GM23338 (cell line): Measurements from ENCODE around the gene APOL3. TPM values are rescaled to one million over a fixed set of nuclear protein-coding genes. Genes with fewer than 3 reads are reported as not detected.

Experiments used
- ATAC-seq: fragments of 200-7000 bp; cut with Tn5 transposase; 3 replicates; pipeline ENCODE4 v1.9.1; 2020
- DNase-seq: peaks from one replicate; pipeline ENCODE4 v3.0.0-alpha.2; 2015; ENCODE audit warnings: low spot score
- H2AFZ ChIP-seq: fragments of 200-600 bp; sonication (generic); 2 replicates; pipeline ENCODE4 v1.8.0; 2016; ENCODE audit warnings: antibody characterized with exemption, mild to moderate bottlenecking, moderate library complexity
- H3F3A ChIP-seq: fragments of 200-600 bp; sonication (generic); replicated peaks from 2 replicates; pipeline ENCODE4 v1.8.0; 2017; ENCODE audit warnings: antibody characterized with exemption, mixed run types, low read depth
- H3K27ac ChIP-seq: fragments of 200-600 bp; sonication (generic); 2 replicates; pipeline ENCODE4 v1.6.1; 2016; ENCODE audit warnings: low read depth
- H3K27me3 ChIP-seq: fragments of 200-600 bp; sonication (generic); 2 replicates; pipeline ENCODE4 v1.8.0; 2016; ENCODE audit warnings: mild to moderate bottlenecking, mixed run types, moderate library complexity; ENCODE audit not compliant: insufficient read depth
- H3K36me3 ChIP-seq: fragments of 200-600 bp; sonication (generic); 2 replicates; pipeline ENCODE4 v1.8.0; 2016; ENCODE audit warnings: mild to moderate bottlenecking; ENCODE audit not compliant: insufficient read depth
- H3K4me1 ChIP-seq: fragments of 200-600 bp; sonication (generic); 2 replicates; pipeline ENCODE4 v1.8.0; 2016; ENCODE audit warnings: mild to moderate bottlenecking, moderate library complexity; ENCODE audit not compliant: insufficient read depth
- H3K4me2 ChIP-seq: fragments of 200-600 bp; sonication (generic); 2 replicates; pipeline ENCODE4 v1.7.1; 2017; ENCODE audit warnings: mixed run types
- H3K4me3 ChIP-seq: fragments of 200-600 bp; sonication (generic); 2 replicates; pipeline ENCODE4 v1.6.1; 2016; ENCODE audit warnings: mixed run types
- H3K79me2 ChIP-seq: fragments of 200-600 bp; sonication (generic); replicated peaks from 2 replicates; pipeline ENCODE4 v1.8.0; 2017; ENCODE audit warnings: mild to moderate bottlenecking; ENCODE audit not compliant: insufficient read depth
- H3K9me2 ChIP-seq: fragments of 200-600 bp; sonication (generic); 2 replicates; pipeline ENCODE4 v1.8.0; 2017; ENCODE audit not compliant: insufficient read depth
- H4K20me1 ChIP-seq: fragments of 200-600 bp; sonication (generic); replicated peaks from 2 replicates; pipeline ENCODE4 v1.8.0; 2017; ENCODE audit warnings: mild to moderate bottlenecking; ENCODE audit not compliant: insufficient read depth
- H3K27ac Mint-ChIP-seq: 2 replicates; pipeline ENCODE4 v1.8.0; 2020; ENCODE audit warnings: inconsistent platforms, mild to moderate bottlenecking, moderate library complexity, mixed read lengths
- H3K27me3 Mint-ChIP-seq: 3 replicates; pipeline ENCODE4 v1.8.0; 2022; ENCODE audit warnings: low read depth, mild to moderate bottlenecking, moderate library complexity, mixed read lengths, inconsistent platforms; ENCODE audit not compliant: insufficient read depth, poor library complexity
- H3K36me3 Mint-ChIP-seq: 3 replicates; pipeline ENCODE4 v1.8.0; 2021; ENCODE audit warnings: low read depth, mild to moderate bottlenecking, inconsistent platforms, moderate library complexity, mixed read lengths
- H3K4me1 Mint-ChIP-seq: 3 replicates; pipeline ENCODE4 v1.8.0; 2020; ENCODE audit warnings: mild to moderate bottlenecking, inconsistent platforms, mixed read lengths
- H3K4me3 Mint-ChIP-seq: 3 replicates; pipeline ENCODE4 v1.8.0; 2021; ENCODE audit warnings: moderate library complexity, mild to moderate bottlenecking, inconsistent platforms, mixed read lengths
- H3K9me3 Mint-ChIP-seq: 3 replicates; pipeline ENCODE4 v1.8.0; 2020; ENCODE audit warnings: moderate library complexity, mild to moderate bottlenecking, inconsistent platforms, mixed read lengths
- CREB1 ChIP-seq: fragments of 250-450 bp; sonication (Bioruptor Pico); IDR thresholded peaks from 2 replicates; pipeline ENCODE4 v1.5.0; 2020; ENCODE audit warnings: low read depth, mild to moderate bottlenecking, moderate library complexity
- EZH2phosphoT487 ChIP-seq: fragments of 200-600 bp; sonication (generic); IDR thresholded peaks from one replicate; pipeline ENCODE4 v1.8.1; 2018; ENCODE audit warnings: antibody characterized with exemption; ENCODE audit not compliant: unreplicated experiment
- JUNB ChIP-seq: IDR thresholded peaks from one replicate; pipeline ENCODE4 v1.6.1; 2016; ENCODE audit warnings: antibody characterized with exemption; ENCODE audit not compliant: unreplicated experiment
- POLR2AphosphoS5 ChIP-seq: IDR thresholded peaks from 2 replicates; pipeline ENCODE4 v1.6.1; 2016; ENCODE audit warnings: antibody characterized with exemption, low read depth
- STAT1 ChIP-seq: IDR thresholded peaks from one replicate; pipeline ENCODE4 v1.6.1; 2016; ENCODE audit warnings: antibody characterized with exemption; ENCODE audit not compliant: unreplicated experiment
- ZNF114 ChIP-seq: fragments of 250-450 bp; sonication (Bioruptor Pico); IDR thresholded peaks from 2 replicates; pipeline ENCODE4 v1.5.0; 2020; ENCODE audit warnings: mild to moderate bottlenecking, moderate library complexity
- ZNF331 ChIP-seq: fragments of 250-450 bp; sonication (Bioruptor Pico); IDR thresholded peaks from 2 replicates; pipeline ENCODE4 v1.5.0; 2020; ENCODE audit warnings: low read depth, mild to moderate bottlenecking, moderate library complexity
- polyA plus RNA-seq: library from polyadenylated mRNA; unstranded; fragments of >200 nt; fragmentation: Nextera tagmentation; extraction: Ambion mirVana; gene quantifications from 2 replicates; pipeline ENCODE4 v1.2.1, GENCODE V29; 2016
- total RNA-seq: library from RNA; depleted of rRNA; stranded (reverse); fragments of >200 nt; shearing (Covaris generic); gene quantifications from 2 replicates; pipeline ENCODE4 v1.2.3, GENCODE V29; 2014
- TF ChIP-seq, protein P1 (sequence below): IDR thresholded peaks from one replicate; pipeline ENCODE4 v1.6.1; 2018; ENCODE audit warnings: antibody characterized with exemption; ENCODE audit not compliant: unreplicated experiment
- TF ChIP-seq, protein P2 (sequence below): IDR thresholded peaks from 2 replicates; pipeline ENCODE4 v1.6.1; 2016; ENCODE audit warnings: antibody characterized with exemption
- TF ChIP-seq, protein P3 (sequence below): fragments of 250-450 bp; sonication (Bioruptor Pico); IDR thresholded peaks from 2 replicates; pipeline ENCODE4 v1.5.0; 2020; ENCODE audit warnings: mild to moderate bottlenecking, moderate library complexity

The APOL3 gene
- total and polyA plus RNA-seq, 2 experiments from 2014 or later = not detected

DNA sequence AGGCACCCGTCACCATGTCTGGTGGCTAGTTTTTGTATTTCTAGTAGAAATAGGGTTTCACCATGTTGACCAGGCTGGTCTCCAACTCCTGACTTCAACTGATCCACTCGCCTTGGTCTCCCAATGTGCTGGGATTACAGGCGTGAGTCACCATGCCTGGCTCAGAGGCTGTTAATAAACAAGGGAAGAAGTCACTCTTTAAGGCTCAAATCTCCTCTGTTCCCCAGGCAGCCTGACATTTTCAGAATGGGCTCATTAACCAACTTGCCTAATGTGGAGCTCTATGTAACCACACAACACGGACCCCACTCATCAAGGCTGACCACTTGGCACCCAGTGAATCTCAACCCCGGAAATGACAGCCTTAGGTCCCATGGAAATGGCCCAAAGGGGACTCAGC lies 24.1 kb downstream of the APOL3 start (continued):
- TF ChIP-seq, protein P1, sequence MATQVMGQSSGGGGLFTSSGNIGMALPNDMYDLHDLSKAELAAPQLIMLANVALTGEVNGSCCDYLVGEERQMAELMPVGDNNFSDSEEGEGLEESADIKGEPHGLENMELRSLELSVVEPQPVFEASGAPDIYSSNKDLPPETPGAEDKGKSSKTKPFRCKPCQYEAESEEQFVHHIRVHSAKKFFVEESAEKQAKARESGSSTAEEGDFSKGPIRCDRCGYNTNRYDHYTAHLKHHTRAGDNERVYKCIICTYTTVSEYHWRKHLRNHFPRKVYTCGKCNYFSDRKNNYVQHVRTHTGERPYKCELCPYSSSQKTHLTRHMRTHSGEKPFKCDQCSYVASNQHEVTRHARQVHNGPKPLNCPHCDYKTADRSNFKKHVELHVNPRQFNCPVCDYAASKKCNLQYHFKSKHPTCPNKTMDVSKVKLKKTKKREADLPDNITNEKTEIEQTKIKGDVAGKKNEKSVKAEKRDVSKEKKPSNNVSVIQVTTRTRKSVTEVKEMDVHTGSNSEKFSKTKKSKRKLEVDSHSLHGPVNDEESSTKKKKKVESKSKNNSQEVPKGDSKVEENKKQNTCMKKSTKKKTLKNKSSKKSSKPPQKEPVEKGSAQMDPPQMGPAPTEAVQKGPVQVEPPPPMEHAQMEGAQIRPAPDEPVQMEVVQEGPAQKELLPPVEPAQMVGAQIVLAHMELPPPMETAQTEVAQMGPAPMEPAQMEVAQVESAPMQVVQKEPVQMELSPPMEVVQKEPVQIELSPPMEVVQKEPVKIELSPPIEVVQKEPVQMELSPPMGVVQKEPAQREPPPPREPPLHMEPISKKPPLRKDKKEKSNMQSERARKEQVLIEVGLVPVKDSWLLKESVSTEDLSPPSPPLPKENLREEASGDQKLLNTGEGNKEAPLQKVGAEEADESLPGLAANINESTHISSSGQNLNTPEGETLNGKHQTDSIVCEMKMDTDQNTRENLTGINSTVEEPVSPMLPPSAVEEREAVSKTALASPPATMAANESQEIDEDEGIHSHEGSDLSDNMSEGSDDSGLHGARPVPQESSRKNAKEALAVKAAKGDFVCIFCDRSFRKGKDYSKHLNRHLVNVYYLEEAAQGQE = no peak

DNA sequence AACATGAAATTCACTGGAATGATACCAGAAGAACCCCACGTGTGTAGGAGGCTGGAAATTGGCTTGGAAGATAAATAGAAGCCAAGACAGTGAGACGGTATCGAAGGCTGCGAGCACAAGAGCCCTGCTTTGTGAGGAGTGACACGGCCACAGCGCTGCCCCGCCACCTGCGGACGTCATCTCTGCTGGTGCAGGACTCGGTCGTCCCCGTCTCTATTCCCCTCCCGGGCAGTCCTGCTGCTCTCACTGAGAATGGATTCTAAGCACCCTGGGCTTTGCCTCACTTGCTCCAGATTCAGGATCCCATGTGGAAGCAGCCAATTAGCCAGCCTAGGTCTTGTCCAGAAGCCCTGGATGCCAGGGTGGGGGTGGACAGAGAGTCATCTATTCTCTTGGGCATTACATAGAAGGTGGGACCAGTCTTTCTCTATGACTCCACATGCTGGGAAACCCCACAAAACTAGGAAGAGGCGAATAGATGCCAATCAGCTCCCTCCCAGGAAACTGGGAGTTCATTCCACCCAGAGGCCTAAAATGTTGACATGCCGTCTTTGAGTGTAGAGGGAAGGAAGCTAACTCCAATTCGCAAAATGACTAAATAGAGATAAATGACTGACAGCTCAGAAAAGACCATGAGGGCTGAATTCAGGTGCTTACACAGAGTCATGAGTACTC lies 25.1 kb downstream of the APOL3 start:
- no peaks in the 10 kb centered on the region for H3K79me2 ChIP-seq
- no peaks in the 10 kb centered on the region for H4K20me1 ChIP-seq
- H3F3A ChIP-seq = no peaks in the 10 kb centered on the region
- no peak overlapping the region for H3K4me3 Mint-ChIP-seq
- H3K27me3 ChIP-seq = no peaks in the 10 kb centered on the region
- no peak for ATAC-seq
- H3K36me3 ChIP-seq = no peaks in the 10 kb centered on the region
- H3K9me2 ChIP-seq = no peaks in the 10 kb centered on the region; the same call in 1 of the 2 replicates
- no peaks in the 10 kb centered on the region; the same call in 2 of the 3 replicates for H3K9me3 Mint-ChIP-seq
- H3K4me1 Mint-ChIP-seq = peaks cover 5% of the 10 kb centered on the region
- no peak overlapping the region for H2AFZ ChIP-seq
- H3K27me3 Mint-ChIP-seq = peaks cover 3% of the 10 kb centered on the region
- H3K4me1 ChIP-seq = no peaks in the 10 kb centered on the region
- H3K27ac ChIP-seq = no peak overlapping the region
- no peaks in the 10 kb centered on the region for H3K36me3 Mint-ChIP-seq
- H3K4me2 ChIP-seq = no peak overlapping the region
- H3K4me3 ChIP-seq = no peak overlapping the region
- H3K27ac Mint-ChIP-seq = no peak overlapping the region
- DNase-seq = no peak
- no peak for TF ChIP-seq STAT1
- no peak for TF ChIP-seq ZNF114 (CRISPR knock-in tag)
- TF ChIP-seq CREB1 (CRISPR knock-in tag) = no peak
- TF ChIP-seq EZH2phosphoT487 = no peak
- no peak for TF ChIP-seq JUNB
- TF ChIP-seq, protein P1 = no peak
- TF ChIP-seq ZNF331 (CRISPR knock-in tag) = no peak
- TF ChIP-seq, protein P2, sequence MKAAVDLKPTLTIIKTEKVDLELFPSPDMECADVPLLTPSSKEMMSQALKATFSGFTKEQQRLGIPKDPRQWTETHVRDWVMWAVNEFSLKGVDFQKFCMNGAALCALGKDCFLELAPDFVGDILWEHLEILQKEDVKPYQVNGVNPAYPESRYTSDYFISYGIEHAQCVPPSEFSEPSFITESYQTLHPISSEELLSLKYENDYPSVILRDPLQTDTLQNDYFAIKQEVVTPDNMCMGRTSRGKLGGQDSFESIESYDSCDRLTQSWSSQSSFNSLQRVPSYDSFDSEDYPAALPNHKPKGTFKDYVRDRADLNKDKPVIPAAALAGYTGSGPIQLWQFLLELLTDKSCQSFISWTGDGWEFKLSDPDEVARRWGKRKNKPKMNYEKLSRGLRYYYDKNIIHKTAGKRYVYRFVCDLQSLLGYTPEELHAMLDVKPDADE = no peak
- TF ChIP-seq POLR2AphosphoS5 = no peak
- TF ChIP-seq, protein P3, sequence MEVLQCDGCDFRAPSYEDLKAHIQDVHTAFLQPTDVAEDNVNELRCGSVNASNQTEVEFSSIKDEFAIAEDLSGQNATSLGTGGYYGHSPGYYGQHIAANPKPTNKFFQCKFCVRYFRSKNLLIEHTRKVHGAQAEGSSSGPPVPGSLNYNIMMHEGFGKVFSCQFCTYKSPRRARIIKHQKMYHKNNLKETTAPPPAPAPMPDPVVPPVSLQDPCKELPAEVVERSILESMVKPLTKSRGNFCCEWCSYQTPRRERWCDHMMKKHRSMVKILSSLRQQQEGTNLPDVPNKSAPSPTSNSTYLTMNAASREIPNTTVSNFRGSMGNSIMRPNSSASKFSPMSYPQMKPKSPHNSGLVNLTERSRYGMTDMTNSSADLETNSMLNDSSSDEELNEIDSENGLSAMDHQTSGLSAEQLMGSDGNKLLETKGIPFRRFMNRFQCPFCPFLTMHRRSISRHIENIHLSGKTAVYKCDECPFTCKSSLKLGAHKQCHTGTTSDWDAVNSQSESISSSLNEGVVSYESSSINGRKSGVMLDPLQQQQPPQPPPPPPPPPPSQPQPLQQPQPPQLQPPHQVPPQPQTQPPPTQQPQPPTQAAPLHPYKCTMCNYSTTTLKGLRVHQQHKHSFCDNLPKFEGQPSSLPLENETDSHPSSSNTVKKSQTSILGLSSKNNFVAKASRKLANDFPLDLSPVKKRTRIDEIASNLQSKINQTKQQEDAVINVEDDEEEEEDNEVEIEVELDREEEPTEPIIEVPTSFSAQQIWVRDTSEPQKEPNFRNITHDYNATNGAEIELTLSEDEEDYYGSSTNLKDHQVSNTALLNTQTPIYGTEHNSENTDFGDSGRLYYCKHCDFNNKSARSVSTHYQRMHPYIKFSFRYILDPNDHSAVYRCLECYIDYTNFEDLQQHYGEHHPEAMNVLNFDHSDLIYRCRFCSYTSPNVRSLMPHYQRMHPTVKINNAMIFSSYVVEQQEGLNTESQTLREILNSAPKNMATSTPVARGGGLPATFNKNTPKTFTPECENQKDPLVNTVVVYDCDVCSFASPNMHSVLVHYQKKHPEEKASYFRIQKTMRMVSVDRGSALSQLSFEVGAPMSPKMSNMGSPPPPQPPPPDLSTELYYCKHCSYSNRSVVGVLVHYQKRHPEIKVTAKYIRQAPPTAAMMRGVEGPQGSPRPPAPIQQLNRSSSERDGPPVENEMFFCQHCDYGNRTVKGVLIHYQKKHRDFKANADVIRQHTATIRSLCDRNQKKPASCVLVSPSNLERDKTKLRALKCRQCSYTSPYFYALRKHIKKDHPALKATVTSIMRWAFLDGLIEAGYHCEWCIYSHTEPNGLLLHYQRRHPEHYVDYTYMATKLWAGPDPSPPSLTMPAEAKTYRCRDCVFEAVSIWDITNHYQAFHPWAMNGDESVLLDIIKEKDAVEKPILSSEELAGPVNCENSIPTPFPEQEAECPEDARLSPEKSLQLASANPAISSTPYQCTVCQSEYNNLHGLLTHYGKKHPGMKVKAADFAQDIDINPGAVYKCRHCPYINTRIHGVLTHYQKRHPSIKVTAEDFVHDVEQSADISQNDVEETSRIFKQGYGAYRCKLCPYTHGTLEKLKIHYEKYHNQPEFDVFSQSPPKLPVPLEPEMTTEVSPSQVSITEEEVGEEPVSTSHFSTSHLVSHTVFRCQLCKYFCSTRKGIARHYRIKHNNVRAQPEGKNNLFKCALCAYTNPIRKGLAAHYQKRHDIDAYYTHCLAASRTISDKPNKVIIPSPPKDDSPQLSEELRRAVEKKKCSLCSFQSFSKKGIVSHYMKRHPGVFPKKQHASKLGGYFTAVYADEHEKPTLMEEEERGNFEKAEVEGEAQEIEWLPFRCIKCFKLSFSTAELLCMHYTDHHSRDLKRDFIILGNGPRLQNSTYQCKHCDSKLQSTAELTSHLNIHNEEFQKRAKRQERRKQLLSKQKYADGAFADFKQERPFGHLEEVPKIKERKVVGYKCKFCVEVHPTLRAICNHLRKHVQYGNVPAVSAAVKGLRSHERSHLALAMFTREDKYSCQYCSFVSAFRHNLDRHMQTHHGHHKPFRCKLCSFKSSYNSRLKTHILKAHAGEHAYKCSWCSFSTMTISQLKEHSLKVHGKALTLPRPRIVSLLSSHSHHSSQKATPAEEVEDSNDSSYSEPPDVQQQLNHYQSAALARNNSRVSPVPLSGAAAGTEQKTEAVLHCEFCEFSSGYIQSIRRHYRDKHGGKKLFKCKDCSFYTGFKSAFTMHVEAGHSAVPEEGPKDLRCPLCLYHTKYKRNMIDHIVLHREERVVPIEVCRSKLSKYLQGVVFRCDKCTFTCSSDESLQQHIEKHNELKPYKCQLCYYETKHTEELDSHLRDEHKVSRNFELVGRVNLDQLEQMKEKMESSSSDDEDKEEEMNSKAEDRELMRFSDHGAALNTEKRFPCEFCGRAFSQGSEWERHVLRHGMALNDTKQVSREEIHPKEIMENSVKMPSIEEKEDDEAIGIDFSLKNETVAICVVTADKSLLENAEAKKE = no peak
